ENCODE measurements around the gene SH3BGRL2.
"Not testable (repeated sequence)": the region's sequence is repeated elsewhere in the genome, so short reads cannot be mapped to it uniquely, and the experiment has no call there.

Gene SH3BGRL2

DNA sequence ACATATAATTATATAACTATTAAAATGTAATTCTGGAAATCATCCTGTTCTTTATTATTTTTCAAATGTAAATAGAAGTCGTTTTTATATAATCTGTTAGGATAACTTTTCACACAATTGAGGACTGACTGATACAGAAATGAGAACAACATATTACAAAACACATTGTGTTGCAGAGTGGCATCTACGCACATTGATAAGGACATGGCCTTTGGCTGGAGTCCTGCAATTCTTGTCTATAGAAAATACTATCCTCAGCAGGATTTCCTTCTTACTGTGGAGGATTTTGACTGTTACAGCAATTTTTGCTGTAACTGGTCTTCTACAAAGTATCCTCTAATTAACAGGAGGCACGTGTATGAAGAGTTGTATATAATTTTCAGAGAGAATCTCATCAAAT is 19.8 kb downstream of the SH3BGRL2 start:
- DNase-seq = no peak

- no peak for DNase-seq
Measured at GRCh38 chr6:79656134-79656533, 25.0 kb downstream of the SH3BGRL2 start.

DNA sequence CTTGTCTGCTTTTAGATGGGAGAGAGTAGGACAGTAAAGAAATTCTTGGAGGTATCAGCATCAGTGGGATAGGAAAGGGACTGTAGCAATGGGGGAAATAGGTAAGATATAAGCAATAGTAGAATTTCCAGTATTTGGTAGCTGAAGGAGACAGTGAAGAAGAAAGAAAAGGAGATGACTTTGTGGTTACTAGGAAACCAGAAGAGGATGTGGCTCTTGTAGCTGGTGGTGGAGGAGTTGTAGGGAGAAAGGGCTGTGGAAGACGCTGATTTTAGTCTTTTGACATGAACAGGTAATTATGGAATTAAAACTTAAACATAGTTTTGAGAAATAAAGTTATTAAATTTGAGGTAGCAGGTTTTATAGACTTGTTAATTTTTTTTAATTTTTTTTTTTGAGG is 26.1 kb downstream of the SH3BGRL2 start:
- DNase-seq = no peak

DNA sequence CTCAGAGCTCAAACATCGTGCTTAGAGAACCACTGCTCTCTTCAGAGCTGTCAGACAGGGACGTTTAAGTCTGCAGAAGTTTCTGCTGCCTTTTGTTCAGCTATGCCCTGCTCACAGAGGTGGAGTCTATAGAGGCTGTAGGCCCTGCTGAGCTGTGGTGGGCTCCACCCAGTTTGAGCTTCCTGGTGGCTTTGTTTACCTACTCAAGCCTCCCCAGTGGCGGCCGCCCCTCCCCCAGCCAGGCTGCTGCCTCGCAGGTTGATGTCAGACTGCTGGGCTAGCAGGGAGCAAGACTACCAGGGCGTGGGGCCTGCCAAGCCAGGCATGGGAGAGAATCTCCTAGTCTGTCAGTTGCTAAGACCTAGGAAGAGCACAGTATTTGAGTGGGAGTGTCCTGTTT is 32.5 kb downstream of the SH3BGRL2 start:
- DNase-seq = peak; percentile 55

- no peak for DNase-seq
Measured at GRCh38 chr6:79665725-79666551, 34.8 kb downstream of the SH3BGRL2 start.

DNA sequence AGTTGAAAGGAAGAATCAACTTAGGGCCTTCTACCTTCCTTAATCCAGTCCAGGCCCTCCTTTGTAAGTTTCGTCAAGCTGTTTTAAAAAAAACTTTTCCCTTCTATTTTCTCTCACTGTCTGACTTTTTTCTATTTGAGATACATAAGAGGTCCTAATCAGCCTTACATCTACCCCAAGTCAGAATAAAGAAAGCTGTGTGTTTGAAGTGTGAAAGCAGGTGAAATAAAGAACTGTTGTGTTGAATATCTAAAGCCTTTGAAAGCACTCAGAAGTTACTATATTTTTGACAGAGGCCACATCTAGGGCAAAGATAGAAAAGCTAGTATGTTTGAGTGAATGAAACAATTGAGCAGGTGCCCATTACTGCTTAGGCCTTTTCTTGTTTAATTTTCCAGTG is 35.5 kb downstream of the SH3BGRL2 start:
- no peak for DNase-seq

DNA sequence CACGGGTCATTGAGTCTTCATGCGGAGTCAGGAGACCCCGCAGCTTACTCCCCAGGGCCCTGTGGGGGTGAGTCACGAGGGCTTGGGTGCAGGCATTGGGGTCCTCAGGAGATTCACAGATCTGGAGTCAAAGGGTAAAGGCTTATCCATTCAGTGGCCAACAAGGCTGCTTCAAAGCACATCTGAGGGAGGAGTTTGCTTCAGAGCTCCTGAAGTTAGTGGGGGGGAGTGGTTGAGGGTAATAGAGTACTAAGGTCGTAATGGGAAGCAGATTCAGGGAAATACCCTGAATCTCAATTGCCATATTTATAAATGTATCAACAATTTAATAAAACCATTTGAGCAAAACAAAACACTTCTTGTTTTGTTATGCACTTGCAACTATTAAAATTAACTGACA is 37.3 kb downstream of the SH3BGRL2 start:
- no peak for DNase-seq

DNA sequence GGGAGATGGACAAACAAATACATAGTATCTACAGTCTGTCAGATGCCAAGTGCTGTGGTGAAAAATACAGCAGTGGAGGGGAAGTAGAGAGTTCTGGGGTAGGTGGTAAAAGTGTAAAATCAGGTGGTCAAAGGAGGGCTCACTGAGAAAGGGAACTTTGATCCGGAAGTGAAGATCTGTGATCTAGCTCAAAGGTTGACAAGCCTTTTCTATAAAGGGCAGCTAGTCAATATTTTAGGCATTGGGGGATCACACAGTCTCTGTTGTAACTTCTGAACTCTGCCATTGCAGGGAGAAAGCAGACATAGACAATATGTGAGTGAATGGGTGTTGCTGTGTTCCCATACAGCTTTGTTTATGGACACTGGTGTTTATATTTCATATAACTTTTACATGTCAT is 38.6 kb downstream of the SH3BGRL2 start:
- no peak for DNase-seq

DNA sequence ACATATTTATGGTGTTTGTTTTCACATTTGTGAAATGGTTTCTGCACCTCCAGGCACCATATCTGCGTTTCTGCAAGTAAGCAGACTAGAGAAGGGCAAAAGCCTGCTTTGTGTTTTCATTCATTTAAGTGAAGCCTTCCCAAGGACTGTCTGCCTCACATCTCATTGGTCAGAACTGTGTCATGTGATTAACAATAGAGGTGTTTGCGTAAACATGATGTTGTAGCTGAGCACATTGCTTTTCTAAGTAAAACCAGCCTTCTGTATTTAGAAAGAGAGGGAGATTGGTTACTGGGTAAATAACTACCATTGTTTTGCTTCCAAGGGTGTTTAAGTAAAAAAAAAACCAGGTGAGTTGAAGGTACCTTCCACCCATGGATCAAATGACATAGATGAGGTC is 39.7 kb downstream of the SH3BGRL2 start:
- DNase-seq = peak; percentile 83

- DNase-seq = peak; percentile 69
Measured at GRCh38 chr6:79671600-79672266, 40.6 kb downstream of the SH3BGRL2 start.

DNA sequence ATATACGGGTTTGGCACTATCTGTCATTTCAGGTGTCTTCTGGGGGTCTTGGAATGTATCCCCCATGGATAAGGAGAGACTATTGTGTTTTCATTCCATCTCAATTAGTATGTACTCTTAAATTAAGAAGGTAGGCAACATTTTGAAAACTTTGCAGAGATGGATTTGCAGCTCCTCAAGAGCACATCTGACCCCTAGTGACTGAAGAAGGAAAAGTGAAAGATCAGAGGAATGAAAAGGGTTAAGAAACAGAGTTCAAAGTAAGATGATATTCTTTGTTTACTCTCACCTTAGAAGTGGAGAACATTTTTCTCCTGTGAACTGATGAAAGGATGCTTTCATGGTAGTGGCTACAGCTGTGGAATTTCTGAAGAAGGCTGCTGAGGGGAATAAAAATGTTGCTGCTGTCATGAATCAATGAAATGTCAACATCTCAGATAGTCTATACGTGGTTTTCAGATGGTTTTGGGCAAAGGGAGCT is 41.5 kb downstream of the SH3BGRL2 start:
- no peak for DNase-seq

- DNase-seq = no peak
Measured at GRCh38 chr6:79673947-79674346, 42.8 kb downstream of the SH3BGRL2 start.

DNA sequence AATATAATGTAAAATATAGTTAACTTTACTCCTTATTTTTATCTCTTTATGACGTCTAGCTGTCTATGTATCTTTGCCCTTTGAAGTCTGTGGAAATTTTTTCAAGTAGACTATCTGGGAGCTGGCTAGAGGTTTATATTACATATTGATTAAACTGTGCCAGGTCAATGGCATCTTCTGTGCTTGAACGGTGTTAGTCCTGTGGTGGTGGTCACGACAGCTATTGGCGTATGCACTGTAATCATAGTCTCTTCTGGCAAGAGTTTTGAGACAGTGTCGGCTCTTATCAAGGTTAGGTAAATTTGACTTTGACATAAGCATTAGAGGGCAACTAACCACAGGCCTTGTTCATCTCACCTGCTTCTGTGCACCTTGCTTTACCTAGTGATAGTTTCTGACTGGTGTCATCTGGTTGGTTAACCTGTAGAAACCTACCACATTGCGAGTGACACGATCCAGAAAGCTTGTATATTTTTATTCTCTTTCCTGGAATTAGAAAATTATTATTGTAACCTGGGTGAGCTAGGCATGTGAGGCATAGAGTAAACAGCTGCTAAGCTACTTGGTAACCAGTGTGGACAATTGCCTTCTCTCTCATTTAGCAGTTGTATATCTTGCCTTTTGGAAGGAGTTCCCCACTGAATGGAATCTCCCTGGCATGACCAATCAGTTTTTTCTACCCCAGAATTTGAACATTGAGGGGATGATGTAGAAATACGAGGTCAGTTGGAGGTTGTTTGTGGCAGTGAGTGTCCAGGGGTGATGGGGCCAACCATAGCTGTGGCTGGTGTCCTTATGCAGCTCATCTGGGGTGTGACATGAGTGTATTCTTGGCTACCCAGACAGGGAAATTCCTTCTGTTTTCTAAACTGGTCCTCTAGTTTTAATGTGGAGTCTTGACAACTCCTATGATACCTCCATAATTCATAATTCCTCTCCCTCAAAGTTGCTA is 45.9 kb downstream of the SH3BGRL2 start:
- DNase-seq = no peak

DNA sequence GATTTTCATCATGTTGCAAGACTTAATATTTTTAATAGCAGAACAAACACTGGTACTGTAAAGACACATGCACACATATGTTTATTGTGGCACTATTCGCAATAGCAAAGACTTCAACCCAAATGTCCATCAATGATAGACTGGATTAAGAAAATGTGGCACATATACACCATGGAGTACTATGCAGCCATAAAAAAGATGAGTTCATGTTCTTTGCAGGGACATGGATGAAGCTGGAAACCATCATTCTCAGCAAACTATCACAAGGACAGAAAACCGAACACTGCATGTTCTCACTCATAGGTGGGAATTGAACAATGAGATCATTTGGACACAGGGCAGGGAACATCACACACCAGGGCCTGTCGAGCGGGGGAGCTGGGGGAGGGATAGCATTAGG is 51.6 kb downstream of the SH3BGRL2 start:
- not testable (repeated sequence) for DNase-seq

GRCh38 chr6:79684876-79685275 is 53.7 kb downstream of the SH3BGRL2 start:
- DNase-seq = no peak

DNA sequence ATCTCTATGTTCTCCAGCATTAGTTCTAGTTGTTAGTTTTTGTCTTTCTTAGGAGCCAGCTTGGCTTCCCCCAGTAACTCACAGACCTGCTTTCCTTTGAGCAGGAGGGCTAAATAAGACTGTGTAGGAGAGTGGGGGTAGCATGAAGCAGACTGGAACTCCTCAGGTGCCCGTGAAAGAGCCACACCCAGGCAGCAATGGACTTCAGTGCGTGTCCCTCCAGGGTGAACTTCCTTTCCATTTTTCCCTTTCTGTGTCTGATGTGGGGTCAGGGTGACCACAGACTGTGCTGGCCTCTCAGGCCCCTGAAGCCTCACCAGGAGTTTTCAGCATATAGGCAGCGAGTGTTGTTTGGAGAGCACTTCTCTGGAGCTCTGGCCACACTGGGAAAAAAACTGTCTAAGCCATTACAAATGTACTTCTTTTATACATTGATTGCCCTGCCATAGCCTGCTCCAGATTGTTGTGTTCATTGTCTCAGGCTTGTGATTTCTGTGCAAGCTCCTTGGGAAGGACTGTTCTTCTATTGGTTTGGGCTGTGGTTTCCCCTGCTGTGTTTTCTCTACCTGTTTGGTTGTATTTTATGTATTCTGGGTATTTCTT is 55.7 kb downstream of the SH3BGRL2 start:
- no peak for DNase-seq

DNA sequence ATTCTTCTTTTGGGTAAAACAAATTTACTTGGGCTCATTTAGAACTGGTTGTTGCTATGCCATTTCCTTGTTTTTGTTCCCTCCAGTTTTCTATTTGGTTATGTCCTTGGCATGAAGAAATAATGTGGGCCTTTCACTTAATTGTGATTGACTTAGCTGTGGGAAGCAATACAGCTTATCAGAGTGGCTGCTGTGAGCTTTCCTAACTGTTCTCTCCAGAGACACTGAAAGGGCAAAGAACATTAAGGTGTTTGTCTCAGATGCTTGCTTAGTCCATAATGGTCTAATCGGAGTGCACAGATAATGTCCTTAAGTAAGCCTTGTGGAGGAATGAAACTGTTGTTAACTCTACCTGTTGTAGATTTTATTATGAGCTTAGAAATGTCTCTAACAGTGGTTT is 56.6 kb downstream of the SH3BGRL2 start:
- DNase-seq = no peak

GRCh38 chr6:79694156-79694555 is 63.0 kb downstream of the SH3BGRL2 start:
- DNase-seq = no peak

DNA sequence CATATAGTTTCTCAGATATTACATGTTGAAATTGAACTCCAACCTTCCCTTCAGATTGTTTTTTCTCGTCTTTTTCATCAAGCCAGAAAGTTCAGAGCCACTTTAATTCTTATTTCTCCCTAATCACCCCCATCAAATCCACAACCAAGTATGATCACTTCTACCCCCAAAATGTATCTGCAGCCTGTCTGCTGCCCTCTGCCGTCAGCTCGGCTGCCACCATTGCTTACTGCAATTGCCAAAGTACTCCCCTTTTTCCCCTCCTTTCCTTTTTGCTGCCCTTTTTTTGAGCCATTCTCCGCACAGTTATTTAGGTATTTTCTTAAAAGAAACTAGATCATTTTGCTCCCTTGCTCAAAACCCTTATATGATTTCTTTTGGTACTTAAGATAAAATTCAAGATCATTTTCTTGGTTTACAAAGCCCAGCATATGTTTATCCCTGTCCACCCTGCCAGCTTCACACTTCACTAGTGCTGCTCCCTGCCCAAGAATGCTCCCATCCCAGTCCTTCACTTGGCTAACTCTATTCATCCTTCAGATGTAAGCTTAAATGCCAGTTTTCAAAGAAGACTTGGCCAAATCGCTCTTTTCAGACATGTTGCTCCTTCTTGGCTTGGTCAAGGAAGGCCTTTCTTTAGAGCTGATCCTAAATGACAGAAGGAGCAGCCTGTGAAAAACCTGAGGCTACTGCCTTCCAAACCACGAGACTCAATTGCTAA is 63.7 kb downstream of the SH3BGRL2 start:
- no peak for DNase-seq

- no peak for DNase-seq
Measured at GRCh38 chr6:79697430-79697829, 66.3 kb downstream of the SH3BGRL2 start.

- no peak for DNase-seq
Measured at GRCh38 chr6:79699606-79700005, 68.5 kb downstream of the SH3BGRL2 start.

- DNase-seq = no peak
Measured at GRCh38 chr6:79702691-79703090, 71.6 kb downstream of the SH3BGRL2 start.
